WTC11 (cell line): ENCODE results near the gene SLC24A4.

Source experiments
- ATF2 ChIP-seq: sonication (generic); formaldehyde crosslinking; IDR thresholded peaks from 2 replicates; pipeline ENCODE4 v1.8.1; 2022; ENCODE audit warnings: low read depth, missing genetic modification reagents, borderline replicate concordance
- ATF3 ChIP-seq: sonication (generic); formaldehyde crosslinking; conservative IDR thresholded peaks from 2 replicates; pipeline ENCODE4 v1.8.1; 2022; ENCODE audit warnings: mild to moderate bottlenecking, missing genetic modification reagents
- CREM ChIP-seq: sonication (generic); formaldehyde crosslinking; IDR thresholded peaks from 2 replicates; pipeline ENCODE4 v1.8.1; 2022; ENCODE audit warnings: mild to moderate bottlenecking, missing genetic modification reagents, moderate library complexity
- CTCF ChIP-seq: fragments of 200-600 bp; IDR thresholded peaks from 2 replicates; pipeline ENCODE4 v1.8.0; 2022; ENCODE audit warnings: antibody characterized with exemption
- E2F4 ChIP-seq: sonication (generic); formaldehyde crosslinking; IDR thresholded peaks from 2 replicates; pipeline ENCODE4 v1.8.1; 2022; ENCODE audit warnings: low read depth, mild to moderate bottlenecking, moderate library complexity, missing genetic modification reagents, borderline replicate concordance
- HMGXB4 ChIP-seq: sonication (generic); formaldehyde crosslinking; IDR thresholded peaks from 2 replicates; pipeline ENCODE4 v1.8.1; 2023; ENCODE audit warnings: mild to moderate bottlenecking, moderate library complexity, missing genetic modification reagents
- JAZF1 ChIP-seq: fragments of 250-450 bp; sonication (Bioruptor Pico); IDR thresholded peaks from 2 replicates; pipeline ENCODE4 v1.9.0; 2021; ENCODE audit warnings: moderate library complexity, mild to moderate bottlenecking, inconsistent platforms
- JUN ChIP-seq: sonication (generic); formaldehyde crosslinking; IDR thresholded peaks from 2 replicates; pipeline ENCODE4 v1.8.0; 2023; ENCODE audit warnings: mild to moderate bottlenecking, missing genetic modification reagents
- NFE2L1 ChIP-seq: sonication (generic); formaldehyde crosslinking; IDR thresholded peaks from 2 replicates; pipeline ENCODE4 v1.8.1; 2023; ENCODE audit warnings: missing genetic modification reagents
- SP1 ChIP-seq: sonication (generic); formaldehyde crosslinking; conservative IDR thresholded peaks from 2 replicates; pipeline ENCODE4 v1.8.1; 2022; ENCODE audit warnings: missing genetic modification reagents
- TEAD4 ChIP-seq: sonication (generic); formaldehyde crosslinking; IDR thresholded peaks from 2 replicates; pipeline ENCODE4 v1.8.0; 2022; ENCODE audit warnings: mild to moderate bottlenecking, missing genetic modification reagents
- USF1 ChIP-seq: sonication (generic); formaldehyde crosslinking; IDR thresholded peaks from 2 replicates; pipeline ENCODE4 v1.8.0; 2022; ENCODE audit warnings: mild to moderate bottlenecking, missing genetic modification reagents
- ZBTB43 ChIP-seq: sonication (generic); formaldehyde crosslinking; IDR thresholded peaks from 2 replicates; pipeline ENCODE4 v1.8.1; 2023; ENCODE audit warnings: mild to moderate bottlenecking, missing genetic modification reagents

- TF ChIP-seq ATF2 (CRISPR knock-in tag) (no peak), CTCF (no peak), TEAD4 (CRISPR knock-in tag) (no peak), HMGXB4 (CRISPR knock-in tag) (no peak), ZBTB43 (CRISPR knock-in tag) (no peak), SP1 (CRISPR knock-in tag) (no peak), CREM (no peak), E2F4 (CRISPR knock-in tag) (no peak), USF1 (CRISPR knock-in tag) (no peak), NFE2L1 (CRISPR knock-in tag) (no peak), ATF3 (CRISPR knock-in tag) (no peak), JUN (no peak), JAZF1 (CRISPR knock-in tag) (no peak)
Measured at GRCh38 chr14:92282669-92283068, 40.3 kb upstream of the SLC24A4 start.
